Measurements from ENCODE around the gene MLF2. TPM values are rescaled to one million over a fixed set of nuclear protein-coding genes. Genes with fewer than 3 reads are reported as not detected.

Gene MLF2
- total and polyA plus RNA-seq, 2 of the 13 experiments (the other 11 are each of a cell fraction or from before 2014, with no cell fraction given), result 88.1 to 167 TPM

GRCh38 chr12:6723607-6724408 lies 29.1 kb downstream of the MLF2 start, which contains the start of gene COPS7A (continued):
- no peak; the same call in 1 of the 2 replicates for TF ChIP-seq STAT6 (CRISPR knock-in tag; IDR thresholded peaks at IDR 0.05; ENCODE audit: borderline replicate concordance)
- peak; percentile 92 for TF ChIP-seq ATF1 (CRISPR knock-in tag; IDR thresholded peaks at IDR 0.05)
- peak; percentile 89 for TF ChIP-seq UBTF (CRISPR knock-in tag; IDR thresholded peaks at IDR 0.05)
- no peak for TF ChIP-seq GRHL1 (CRISPR knock-in tag; conservative IDR thresholded peaks at IDR 0.05)
- peak; percentile 95 for TF ChIP-seq HNRNPLL (IDR thresholded peaks at IDR 0.05; ENCODE audit: low read depth, low read length, poor library complexity, severe bottlenecking)
- TF ChIP-seq MXD4 (CRISPR knock-in tag; IDR thresholded peaks at IDR 0.05), result peak; percentile 84; the same call in 1 of the 2 replicates
- TF ChIP-seq ZNF432 (CRISPR knock-in tag; IDR thresholded peaks at IDR 0.05; ENCODE audit: borderline replicate concordance), result no peak
- TF ChIP-seq SNRNP70 (IDR thresholded peaks at IDR 0.05; ENCODE audit: low read depth, low read length), result no peak
- TF ChIP-seq PRMT3 (CRISPR knock-in tag; IDR thresholded peaks at IDR 0.05; ENCODE audit: borderline replicate concordance, low read depth), result 0 out of 2 replicates have a peak, but pooled peaks have one; percentile 57
- TF ChIP-seq PRDM4 (CRISPR knock-in tag; IDR thresholded peaks at IDR 0.05; ENCODE audit: borderline replicate concordance), result peak; percentile 89
- TF ChIP-seq ZNF660 (CRISPR knock-in tag; IDR thresholded peaks at IDR 0.05; ENCODE audit: borderline replicate concordance, low read depth), result no peak
- TF ChIP-seq ZNF670 (CRISPR knock-in tag; IDR thresholded peaks at IDR 0.05; ENCODE audit: borderline replicate concordance), result no peak; the same call in 1 of the 2 replicates
- TF ChIP-seq ZNF770 (CRISPR knock-in tag; IDR thresholded peaks at IDR 0.05), result peak; percentile 65; the same call in 1 of the 2 replicates
- TF ChIP-seq ZNF597 (CRISPR knock-in tag; IDR thresholded peaks at IDR 0.05), result no peak
